DMS 273 (cell line): ENCODE measurements around the gene PDE1C.

ENCODE experiments used
- DNase-seq: peaks from one replicate; lab custom pipeline; 2025; ENCODE audit not compliant: unreplicated experiment; lab: John Stamatoyannopoulos, UW

Gene PDE1C

GRCh38 chr7:32075612-32076011 is 5.4 kb upstream of the PDE1C start:
- DNase-seq: no peak

- DNase-seq: no peak
Observed at GRCh38 chr7:32074787-32075585, 4.8 kb upstream of the PDE1C start.

- no peak for DNase-seq
Observed at GRCh38 chr7:32073533-32073932, 3.3 kb upstream of the PDE1C start.

DNA sequence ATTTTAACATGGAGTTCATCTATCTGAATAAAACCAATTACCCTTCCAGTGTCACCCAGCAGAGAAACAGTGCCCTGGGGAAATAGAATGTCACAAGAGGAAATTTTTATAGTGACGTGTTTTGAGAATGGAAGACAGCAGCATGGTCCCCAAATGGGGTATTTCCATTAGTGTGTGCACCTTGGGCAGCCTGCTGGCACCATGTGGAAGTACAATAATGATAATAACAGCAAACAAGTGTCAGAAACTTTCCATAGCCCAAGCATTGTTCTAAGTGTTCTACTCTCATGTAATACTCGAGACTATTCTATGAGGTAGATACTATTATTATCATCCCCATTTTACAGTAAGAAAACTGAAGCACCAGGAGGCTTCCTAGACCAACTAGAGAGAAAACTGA is 2.2 kb upstream of the PDE1C start:
- DNase-seq: peak; percentile 32

DNA sequence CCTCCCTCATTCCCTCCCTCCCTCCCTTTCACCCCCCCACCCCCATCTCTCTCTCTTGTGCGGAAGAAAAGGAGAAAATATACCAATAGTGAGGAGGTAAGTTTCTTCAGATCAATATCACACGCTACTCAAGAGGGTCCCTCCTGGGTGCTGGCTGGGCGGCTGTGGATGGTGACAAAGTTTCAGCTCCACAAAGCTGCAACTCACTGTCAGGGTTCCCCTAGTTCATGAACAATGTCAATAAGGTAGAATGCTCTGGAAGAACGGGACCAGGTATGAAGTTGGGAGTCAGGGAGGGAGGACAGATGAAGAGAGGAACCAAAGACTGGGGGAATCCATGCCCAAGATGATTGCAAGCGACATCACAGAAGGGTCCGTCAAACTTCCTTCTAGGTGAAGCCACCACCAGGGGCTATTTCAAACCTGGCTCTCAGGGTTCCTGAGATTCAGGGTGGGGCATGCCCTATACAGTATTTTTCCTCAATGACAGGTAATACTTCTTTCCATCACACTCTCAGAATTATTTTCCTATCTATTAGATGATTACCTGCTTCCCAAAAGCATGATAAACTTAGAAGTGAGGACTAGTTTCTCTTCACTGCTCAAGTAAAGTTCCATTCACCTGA is 1.4 kb upstream of the PDE1C start:
- no peak for DNase-seq

GRCh38 chr7:32070051-32070405 is 179 bp downstream of the PDE1C start:
- DNase-seq: no peak

- no peak for DNase-seq
Observed at GRCh38 chr7:32069116-32069650, 1.0 kb downstream of the PDE1C start.

- DNase-seq: no peak
Observed at GRCh38 chr7:32068411-32069101, 1.7 kb downstream of the PDE1C start.

GRCh38 chr7:32066441-32066840 is 3.8 kb downstream of the PDE1C start:
- DNase-seq: no peak

DNA sequence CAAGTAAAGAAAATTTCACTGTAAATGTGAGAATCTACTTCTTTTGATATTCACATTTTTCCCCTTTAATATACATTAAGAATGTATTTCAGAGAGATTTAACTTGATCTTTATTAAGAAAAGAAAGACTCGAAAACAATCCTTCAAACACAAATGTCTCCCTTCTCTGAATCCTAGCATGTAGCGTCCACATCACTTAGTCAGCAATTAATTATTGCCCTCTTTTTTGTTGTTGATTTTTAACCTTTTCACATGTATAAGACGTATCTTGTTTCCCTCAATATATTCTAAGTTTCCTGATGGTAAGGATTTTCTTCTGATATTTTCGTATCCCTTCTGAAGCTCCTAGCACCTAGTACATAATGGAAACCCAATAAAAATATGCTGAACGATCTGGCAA is 6.6 kb downstream of the PDE1C start:
- DNase-seq: no peak

DNA sequence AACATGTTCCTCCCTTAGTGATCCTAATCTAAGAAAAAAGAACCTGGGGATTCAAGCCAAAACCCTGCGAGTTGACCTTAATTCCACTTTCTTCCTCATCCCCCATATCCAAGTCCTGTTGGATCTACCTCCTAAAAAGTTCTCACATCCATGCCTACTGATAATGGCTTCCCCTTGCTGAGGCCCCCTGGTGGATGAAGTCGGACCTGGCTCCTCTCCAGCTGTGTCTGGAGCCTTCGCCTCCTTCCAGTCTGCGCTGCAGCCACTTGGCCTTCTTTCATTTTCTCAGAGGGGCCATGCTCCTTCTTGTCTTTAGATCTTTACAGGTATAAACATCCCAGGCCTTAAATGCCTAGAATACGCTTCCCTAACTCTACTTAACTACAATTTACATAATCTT is 8.1 kb downstream of the PDE1C start:
- peak; percentile 96 for DNase-seq

- no peak for DNase-seq
Observed at GRCh38 chr7:32061346-32061745, 8.9 kb downstream of the PDE1C start.

DNA sequence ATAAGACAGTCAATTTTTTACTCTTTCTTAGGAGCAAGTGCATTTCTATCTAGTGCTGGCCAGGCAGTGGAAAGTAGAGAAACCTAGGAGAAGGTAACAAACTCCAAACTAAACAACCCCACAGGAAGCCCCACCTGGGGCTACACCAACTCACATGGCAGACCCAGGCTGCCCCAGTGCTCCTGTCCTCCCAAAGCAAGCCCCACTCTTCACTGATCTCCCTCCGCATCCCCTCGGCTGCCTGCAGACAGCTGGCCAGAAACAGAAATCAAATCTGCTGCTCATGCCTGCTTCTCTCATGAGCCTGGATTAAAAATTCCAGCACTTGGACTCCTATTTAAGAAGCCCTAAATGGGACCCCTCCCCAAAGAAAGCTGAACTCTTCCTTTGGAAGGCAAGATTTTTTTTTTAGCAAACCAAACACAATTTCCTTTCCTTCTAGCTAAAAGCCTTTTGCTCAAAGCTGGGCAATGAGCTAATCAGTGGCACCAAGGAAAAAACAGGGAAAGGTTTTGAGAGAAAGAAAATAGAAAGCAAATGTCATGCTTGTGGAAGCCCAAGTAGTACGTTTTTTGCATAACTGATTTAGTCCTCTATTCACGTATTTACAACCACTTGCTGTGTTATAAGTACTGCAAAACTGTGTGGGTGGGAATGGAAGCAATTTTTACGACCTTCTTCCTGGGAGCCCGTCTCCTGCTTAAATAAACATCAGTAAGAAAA is 10.8 kb downstream of the PDE1C start:
- peak; percentile 68 for DNase-seq

- peak; percentile 66 for DNase-seq
Observed at GRCh38 chr7:32058002-32058401, 12.2 kb downstream of the PDE1C start.

- no peak for DNase-seq
Observed at GRCh38 chr7:32056767-32057166, 13.4 kb downstream of the PDE1C start.

- no peak for DNase-seq
Observed at GRCh38 chr7:32053204-32053603, 17.0 kb downstream of the PDE1C start.

GRCh38 chr7:32051128-32051527 is 19.1 kb downstream of the PDE1C start:
- DNase-seq: no peak

- no peak for DNase-seq
Observed at GRCh38 chr7:32049599-32049998, 20.6 kb downstream of the PDE1C start.

DNA sequence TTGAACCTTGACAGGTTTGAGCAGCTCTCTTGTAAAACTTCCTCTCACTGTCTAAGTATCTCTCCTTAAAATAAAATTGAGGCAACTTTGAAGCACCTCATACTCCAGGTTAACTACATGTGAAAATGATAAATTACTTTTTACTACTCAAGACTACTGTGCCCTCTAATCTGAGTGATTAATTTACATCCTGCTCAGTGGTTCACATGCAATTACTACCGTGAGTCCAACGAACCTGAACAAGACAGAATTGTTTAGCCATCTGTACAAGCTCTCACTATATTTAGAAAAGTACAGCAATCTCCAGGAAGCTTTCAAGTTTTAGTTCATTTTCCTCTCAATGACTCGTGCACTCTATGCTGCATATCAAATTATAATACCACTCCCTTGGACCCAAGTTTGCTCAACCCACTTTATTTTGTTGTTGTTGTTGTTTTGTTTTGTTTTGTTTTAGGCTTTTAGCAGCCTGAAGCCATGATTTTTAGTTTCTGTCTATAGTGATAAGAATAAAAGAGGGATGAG is 21.2 kb downstream of the PDE1C start:
- peak; percentile 68 for DNase-seq

DNA sequence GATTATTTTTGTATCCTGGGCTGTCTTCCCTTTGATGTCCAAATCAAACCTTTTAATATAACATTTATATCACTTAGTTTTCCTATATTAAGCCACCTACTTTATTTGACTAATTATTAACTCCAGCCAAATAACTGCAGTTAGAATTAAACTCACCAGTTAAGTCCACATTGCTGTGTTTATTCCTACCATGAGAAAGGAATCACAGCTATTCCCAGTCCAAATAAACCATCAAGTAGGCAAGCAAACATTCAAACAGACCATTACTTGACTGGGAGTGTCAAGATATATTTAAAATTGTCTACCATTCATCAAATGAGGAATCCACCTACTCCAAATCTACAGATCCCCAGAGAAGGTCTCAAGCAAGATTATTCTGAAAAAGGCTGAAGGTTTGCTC is 22.4 kb downstream of the PDE1C start:
- no peak for DNase-seq

DNA sequence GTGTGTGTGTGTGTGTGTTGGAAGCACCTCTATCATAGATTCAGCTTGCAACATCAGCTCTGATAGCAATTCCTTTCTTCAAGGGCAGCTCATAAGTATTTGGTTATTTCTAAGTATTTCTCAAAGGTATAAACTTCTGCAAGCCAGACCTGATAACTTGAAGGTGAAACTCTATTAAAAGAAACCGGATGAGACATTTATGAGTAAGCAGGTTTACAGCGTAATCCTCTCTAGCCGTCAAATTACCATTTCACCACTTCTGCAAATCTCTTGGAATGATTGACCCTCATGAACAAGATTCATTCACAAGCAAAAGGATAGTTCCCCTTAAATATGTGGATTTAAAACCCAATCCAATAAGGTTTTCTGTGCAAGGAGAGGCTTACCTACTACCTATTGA is 23.1 kb downstream of the PDE1C start:
- DNase-seq: no peak
